EH (cell line): Measurements from ENCODE around the gene DCC.

ENCODE experiments used
- DNase-seq: peaks from one replicate; pipeline ENCODE4 v3.0.0-alpha.2; 2015; ENCODE audit warnings: low read depth

The DCC gene

DNA sequence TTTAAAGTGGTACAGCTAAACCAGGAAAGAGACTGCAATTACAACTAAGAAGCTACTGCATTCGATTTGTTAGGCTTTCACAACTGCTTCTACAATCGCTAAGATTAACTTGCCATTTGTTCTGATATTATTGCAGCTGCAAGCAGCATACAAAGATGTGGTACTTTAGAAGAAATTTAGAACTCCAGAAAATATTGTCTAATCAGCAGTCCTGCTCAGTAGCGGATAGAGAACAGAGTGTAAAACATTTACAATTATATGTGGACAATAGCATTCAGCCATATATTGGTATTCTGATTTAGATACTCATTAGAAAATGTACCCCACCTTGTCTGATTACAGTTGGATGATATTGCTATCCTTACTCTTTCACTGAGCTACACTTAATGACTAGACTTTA lies 265.3 kb downstream of the DCC start:
- DNase-seq: no peak

DNA sequence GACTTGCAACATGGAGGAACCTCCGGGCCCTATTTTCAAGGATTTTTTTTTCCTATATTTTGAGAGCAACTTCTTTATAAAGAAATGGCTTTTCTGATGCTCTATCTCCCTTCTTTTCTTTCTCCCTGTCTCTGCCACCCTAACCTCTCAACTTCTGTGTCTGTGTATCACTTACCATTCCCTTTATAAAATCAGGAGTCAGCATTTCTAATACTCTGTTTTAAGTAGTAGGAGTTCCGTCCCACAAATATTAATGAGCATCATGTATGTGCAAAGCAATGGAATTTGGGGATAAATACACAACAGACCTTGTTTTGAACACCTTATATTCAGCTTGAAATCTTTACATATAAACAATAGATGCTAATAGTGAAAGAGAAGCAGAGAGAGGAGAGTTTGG lies 268.0 kb downstream of the DCC start:
- DNase-seq: no peak

DNA sequence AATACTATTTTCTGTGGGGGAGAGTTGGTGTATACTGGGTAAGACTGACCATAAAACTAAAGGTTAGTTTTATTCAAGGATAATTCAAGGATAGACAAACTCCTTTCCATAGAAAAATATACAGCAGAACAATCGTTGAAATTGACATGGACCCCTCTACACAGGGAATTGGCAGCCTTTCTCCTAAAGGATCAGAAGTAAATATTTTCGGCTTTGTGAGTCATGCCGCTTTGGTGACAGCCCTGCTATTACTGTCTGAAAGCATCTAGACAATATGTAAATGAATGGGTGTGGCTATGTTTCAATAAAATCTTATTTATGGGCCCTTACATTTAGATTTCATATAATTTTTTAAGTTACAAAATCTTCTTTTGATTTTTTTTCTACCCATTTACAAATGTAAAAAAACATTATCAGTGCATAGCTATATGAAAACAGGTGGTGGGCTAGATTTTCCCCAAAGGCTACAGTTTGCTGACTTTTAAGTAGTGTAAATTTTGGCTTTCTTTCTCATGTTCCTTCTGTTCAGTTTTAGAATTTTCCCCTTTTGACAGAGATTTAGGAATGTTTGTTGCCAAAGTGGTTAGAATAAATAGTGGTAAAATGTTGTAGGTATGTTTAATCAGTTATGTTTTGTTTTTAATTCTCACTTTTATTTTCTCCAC lies 270.6 kb downstream of the DCC start:
- DNase-seq: no peak

DNA sequence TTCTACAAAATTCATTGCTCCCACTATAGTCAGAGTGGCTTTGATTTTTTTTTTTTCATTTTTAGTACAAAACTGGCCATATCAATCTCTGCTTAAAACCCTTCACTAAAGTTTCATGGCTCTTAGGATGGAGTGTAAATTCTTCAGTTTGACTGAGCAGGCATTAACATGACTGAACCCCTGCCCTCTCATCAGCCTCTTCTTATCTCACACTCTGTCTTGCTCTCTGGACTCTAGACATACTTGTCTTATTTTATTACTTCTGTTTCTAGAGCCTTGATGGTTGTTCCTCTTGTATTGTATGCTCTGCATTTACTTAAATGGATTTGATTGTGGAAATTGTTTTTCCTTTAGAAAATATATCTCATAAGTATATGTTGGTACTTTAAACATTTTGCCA lies 272.4 kb downstream of the DCC start:
- DNase-seq: no peak

DNA sequence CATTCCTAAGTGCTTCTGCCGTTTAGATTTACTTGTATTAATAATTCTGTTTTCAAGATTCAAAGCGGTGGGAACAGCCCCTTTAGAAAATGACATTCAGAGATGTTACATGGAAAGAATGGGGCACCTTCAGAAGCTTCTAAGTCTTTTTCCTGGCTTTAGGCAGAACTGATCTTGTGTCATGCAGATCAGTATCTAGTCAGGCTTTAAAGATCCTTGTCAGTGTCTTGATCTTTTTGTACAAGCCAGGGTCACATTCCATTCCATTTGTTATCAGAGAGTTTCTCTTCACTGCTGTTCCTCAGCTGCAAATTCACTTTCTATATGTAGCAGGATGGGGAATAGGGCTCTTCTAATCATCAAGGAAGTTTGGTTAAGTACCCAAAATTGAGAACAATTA lies 275.3 kb downstream of the DCC start:
- no peak for DNase-seq

DNA sequence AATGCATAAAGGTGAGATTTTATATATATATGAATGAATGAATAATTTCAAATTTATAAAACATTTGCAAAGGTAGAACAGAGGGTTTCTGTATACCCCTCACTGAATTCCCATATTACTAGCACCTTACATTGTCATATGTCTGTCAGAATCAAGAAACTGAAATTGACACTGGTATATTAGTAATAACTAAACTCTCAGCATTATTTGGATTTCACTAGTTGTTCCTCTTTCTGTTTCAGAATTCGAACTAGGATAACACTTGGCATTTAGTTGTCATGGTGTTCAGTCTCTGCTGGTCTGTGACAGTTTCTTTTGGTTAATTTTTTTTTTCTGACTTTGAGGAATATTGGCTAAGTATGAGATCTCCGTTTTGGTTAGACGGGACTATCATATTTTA lies 275.9 kb downstream of the DCC start:
- no peak for DNase-seq

DNA sequence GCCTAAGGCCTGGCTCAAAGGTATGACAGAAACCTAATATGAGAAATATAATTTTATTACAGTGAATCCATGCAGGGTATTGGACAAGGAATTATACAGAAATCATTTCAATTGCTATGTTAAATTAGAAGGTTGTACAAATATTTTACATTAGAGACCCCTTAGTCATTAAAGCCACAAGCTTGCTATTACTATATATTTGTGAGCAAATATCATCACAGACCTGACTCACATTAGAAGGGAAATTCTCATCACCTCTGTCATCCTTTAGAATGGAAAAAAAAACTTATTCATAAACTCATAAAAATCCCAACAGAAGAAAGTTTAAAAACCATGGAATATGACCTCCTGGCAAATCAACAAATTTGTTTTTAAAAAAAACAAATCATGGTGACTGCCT lies 277.9 kb downstream of the DCC start:
- no peak for DNase-seq

DNA sequence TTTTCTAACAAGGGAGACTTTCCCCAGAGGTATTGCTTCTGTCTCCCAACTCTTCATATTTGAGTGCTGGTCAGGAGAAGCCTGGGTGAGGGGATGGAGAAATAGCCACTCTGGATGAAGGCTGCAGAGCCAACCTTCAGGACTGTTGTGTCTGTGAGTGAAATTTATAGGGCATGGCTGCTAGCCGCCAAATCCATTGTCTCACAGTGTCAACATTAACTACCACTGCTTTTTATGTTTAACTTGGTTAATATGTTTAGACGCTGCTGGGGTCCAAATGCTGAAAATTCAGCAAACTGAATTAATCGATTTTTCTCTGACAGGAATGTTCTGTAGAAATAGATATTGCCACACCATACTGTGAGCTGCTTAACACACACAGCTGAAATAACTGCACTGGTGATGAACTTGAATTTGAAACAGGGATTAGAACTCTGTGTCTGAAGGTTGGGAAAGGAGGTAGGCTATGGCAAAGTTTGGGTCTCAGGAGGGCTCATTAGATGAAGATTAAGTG lies 281.0 kb downstream of the DCC start:
- no peak for DNase-seq

DNA sequence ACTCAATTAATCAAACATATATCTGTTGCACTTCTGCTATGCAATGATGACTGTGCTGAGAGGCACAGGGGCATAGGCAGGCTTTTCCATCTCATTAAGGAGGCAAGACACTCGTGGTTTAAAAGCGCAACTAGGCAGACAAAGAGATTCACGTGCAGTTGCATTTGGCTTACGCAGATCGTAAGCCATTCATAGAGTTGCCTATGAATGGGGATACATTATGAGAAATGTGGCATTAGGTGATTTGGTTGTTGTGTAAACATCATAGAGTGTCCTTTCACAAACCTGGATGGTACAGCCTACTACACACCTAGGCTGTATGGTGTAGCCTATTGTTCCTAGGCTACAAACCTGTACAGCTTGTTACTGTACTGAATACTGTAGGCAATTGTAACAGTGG lies 284.7 kb downstream of the DCC start:
- DNase-seq: no peak

DNA sequence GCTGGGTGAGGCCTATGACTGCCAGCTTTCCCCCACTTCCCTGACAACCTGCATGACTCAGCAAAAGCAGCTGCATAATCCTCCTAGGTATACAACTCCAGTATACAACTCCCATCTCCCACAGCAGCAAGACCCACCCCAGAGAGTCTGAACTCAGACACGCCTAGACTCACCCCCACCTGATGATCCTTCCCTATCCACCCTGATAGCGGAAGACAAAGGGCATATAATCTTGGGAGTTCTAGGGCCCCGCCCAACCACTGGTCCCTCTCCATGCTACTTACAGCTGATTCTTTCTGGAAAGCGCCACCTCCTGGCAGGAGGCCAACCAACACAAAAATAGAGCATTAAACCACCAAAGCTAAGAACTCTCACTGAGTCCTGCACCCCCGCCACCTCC lies 296.5 kb downstream of the DCC start:
- DNase-seq: no peak

DNA sequence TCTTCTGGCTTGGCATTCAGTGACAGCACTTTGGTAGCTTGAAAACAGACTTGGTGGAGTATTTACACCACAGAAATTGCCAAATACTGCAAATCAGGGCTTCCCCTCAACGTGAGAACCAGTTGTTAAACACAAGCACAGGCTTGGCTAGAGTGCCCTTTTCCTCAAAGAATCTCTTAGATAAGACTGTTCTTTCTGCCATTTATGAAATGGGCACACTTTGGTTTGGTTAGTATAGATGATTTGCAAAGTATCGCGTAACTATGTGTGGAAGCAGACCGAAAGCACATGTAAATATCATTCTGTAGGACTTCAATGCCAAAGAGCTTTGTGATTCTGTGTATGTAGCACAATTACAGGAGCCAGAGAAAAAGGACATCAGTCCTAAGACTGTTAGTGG lies 308.2 kb downstream of the DCC start:
- no peak for DNase-seq

DNA sequence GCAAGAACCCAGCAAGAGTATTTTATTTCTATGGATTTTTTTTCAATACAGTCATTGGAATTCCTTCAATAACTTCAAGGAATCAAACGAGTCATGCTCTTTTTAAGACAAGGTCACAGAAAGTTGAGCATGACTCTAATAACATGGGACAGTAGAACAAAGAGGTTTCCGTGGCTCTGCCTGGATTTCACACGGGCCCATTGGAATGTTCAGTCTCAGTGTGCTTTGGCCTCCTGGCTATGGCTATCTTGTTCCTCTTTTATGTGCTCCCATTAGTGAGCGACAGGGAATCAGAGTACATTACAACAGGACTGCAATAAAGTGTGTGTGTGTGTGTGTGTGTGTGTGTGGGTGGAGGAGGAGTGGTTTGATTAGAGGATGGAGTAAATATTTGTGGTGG lies 312.4 kb downstream of the DCC start:
- DNase-seq: no peak

DNA sequence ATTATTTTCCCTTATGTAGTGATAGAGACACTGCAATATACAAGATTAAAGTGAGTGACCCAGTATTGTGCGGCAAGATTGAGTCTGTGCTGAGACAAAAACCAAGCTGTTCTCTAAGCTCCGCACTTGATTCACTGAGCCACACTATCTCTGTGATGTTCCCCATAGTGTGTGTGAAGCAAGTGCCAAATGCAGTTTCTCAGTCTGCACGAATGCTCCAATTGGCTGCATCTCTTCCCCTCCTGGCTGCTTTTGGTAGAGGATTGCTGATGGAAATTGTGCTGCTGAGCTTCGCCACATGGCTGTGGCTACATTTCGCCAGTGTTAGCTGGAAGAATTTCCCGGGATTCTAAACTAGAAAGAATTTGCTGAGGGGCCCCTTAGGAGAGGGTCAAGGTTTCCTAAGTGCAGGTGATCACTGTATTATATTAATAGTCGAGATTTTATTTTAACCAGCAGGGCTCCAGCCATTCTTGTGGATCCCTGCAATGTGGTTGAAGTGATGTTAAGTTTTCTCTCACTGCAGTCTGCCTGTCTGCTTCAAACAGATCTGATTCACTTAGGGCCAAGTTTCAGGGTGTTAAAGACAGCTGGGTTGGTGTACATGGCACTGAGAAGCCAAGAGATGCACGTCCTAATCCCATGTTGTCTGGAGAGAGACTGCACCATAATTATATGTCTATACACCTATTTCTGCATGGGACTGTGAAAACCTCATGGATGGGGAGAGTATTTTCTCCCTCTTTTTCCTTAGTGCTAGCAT lies 317.2 kb downstream of the DCC start:
- DNase-seq: no peak

DNA sequence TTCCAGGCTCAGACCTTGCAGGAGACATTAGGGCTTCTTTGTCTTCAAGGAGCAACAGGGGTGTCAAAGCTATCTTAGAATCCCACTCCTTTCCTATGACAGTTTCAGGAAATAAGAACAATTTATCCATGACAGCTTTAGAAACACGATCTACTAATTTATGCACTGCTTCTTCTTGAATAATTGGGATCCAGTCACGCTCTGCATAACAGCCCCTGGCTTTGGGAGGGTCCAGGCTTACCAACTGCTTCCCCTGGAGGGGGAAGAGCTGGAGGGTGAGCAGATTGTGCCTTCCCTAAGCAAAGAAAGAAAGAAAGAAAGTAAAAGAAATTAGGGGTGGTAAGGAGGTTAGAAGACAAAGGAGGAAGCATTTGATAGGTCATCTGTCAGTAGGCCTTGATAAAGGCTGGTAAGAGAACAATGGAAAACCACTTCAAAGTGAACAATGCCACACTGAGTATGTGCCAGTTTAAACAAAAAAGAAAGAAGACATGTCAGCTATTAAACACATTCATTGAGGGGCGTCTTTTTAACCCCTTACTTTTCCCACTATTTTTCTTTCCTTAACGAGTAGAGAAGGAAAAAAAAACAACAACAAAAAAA lies 327.6 kb downstream of the DCC start:
- DNase-seq: no peak

DNA sequence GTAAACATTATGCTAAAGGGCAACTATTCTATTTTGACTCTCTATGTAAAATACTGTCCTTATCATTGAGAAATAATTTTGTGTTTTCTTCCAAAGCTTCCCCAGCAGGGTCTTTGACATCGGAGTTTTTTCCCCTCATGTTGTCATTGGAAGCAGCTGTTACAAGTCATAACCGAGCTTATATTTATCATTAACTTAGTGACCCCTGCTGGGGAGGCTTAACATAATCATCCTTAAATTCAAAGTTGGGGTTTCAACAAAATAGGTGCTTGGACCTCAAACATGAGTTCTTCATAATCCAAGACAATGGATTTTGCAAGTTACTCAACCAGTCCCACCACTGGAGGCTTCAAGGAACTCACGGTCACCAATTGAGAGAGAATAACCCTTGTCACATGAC lies 330.9 kb downstream of the DCC start:
- no peak for DNase-seq

DNA sequence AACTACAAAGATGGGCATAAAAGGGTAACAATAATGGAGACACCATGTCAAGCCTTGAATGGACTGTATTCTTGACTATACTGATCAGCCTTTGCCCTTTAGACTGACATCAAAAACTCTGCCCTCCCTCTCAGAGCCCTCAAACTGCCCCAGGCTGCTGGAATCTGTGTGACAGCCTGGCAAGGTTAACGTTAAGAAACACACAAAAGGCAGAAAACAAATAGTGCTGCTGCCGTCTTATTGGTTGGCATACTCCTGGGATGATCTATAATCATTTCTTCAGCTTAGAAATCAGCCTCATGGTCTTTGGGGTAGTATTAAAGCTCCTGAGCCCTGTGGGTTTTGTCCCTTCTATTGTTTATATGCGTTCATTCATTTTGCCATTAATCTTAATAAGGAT lies 338.0 kb downstream of the DCC start:
- no peak for DNase-seq

DNA sequence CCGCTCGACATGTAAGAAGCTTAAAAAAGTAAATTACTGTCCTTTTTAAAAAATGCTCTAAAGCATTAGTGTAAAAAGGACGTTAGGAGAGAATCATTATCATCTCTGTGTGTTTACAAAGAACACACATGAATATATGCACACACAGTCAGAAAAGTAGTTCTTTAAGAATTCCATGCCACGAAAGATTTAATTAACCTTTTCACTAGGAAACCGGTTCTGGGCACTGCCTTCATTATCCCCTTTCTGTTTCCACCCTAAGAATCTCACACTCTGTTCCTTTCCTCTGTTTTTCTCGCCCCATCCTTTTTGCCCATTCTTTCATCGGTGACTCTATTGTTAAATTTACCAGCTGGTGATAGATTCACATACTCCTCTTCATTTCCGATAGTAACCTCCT lies 338.6 kb downstream of the DCC start:
- no peak for DNase-seq

DNA sequence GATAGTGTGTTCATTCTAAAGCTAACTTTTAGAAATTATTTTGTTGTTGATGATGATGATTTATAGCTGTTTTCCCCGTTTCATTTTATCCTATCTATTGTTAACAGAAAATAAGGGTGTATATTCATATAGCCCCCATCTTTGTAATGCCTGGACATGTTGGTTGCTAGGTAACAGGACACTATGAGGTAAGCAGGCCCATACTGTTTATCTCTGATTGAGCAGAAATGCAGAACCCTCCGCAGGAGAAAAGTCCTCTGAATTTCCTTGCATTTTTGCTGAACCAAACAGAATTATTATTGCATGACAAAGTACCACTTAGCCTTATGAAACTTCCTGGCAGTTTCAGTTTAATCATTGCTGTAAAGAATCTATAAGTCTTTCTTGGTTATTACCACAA lies 339.4 kb downstream of the DCC start:
- no peak for DNase-seq

DNA sequence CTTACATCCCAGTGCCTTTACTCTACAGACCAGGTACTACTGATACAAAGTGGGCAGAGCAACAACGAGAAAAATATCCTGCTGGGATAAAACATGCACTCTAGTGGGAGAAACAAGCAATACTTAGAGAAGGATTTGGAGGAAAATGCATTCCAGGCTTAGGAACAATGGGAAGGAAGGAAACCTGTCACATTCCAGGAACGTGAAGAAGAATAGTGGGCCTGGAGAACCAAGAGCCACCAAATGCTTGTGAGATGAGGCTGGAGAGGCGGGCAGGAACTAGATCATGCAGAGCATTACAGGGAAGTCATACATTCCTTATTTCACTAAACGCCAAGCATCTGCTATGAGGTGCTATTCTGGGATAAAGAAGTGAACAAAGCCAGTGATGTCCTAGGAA lies 342.3 kb downstream of the DCC start:
- DNase-seq: no peak

DNA sequence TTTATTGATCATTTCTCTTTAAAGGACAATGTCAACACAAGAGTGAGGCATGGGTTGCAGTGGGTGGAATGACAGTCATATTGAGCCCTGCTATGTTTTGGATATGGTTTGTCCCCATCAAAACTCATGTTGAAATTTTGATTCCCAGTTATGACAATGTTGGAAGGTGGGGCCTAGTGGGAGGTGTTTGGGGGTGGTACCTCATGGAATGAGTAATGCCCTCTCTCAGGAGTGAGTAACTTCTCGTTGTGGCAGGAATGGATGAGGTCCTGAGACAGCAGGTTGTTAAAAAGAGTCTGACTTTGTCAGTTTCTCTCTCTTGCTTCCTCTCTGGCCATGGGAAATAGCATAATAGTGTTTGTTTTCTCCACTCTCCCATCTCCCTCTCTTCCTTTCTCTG lies 345.3 kb downstream of the DCC start:
- no peak for DNase-seq

DNA sequence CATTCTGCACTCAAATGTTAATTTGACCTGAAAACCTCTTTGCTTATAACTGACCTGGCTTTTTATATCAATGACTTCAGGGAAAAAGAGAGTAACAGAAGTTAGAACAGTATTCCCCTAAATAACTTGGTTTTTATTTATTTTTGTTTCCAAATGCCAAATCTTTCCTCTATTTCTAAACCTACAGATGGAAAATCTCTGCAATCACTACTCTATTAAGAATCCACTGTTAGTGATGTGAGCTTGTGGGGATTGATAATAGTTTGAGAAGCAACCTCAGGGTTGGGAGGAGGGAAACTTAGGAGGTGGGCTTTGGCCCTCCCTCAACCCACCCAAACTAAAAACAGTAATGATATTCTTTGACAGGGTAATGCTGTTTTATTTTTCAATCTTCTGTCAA lies 351.8 kb downstream of the DCC start:
- no peak for DNase-seq

DNA sequence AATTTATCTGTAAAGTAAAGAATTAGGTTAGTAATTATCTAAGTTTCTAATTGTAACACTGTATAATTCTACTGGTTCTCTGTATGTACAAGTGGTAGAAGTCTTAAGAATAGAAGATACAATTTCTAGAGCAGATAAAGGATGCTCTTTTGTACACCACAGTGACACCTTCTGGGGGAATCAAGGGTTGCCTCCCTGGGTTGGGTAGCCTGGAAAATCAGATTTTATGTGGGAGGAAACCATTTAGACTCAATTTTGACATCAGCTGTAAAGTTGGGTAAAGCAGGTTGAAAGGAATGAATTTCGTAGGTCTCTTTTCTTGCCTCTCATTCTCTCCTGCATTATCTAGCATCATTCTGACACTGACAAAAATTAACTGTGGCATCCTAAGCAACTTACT lies 354.8 kb downstream of the DCC start:
- no peak for DNase-seq

DNA sequence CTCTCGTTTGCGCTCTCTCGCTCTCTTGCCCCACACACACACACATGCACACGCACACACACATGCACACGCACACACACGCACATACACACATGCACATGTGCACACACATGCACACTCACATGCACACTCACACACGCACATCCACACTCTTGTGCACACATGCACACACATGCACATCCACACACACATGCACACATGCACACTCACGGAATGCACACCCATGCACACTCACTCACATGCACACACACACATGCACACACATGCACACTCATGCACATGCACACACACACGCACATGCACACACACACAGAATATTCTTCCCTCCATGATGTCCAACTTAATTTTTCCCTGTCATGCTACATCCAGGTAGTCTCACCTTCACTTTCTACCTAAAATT lies 360.1 kb downstream of the DCC start:
- DNase-seq: no peak

DNA sequence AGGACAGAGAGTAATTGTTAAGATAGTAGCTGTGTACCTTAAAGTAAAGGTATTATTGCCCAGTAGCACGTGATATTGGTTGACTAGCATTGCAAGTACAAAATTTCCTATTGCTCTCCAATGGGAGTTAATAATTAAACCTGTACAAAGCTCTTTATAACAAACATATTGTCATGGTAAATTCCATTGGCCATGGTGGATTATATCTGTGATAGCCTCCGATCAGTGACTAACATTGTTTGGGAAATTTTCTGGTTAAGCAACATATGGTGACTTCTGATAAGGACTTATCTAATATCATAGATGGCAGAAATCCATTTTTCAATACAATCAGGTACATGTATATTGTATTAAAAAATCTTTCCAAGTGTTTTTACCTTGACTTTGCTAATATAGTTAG lies 360.8 kb downstream of the DCC start:
- DNase-seq: no peak
